NK-92 (cell line): ENCODE measurements around the gene ELFN1.

Source experiments
- DNase-seq: peaks from one replicate; lab custom pipeline; 2025; ENCODE audit not compliant: unreplicated experiment; lab: John Stamatoyannopoulos, UW

The ELFN1 gene

DNA sequence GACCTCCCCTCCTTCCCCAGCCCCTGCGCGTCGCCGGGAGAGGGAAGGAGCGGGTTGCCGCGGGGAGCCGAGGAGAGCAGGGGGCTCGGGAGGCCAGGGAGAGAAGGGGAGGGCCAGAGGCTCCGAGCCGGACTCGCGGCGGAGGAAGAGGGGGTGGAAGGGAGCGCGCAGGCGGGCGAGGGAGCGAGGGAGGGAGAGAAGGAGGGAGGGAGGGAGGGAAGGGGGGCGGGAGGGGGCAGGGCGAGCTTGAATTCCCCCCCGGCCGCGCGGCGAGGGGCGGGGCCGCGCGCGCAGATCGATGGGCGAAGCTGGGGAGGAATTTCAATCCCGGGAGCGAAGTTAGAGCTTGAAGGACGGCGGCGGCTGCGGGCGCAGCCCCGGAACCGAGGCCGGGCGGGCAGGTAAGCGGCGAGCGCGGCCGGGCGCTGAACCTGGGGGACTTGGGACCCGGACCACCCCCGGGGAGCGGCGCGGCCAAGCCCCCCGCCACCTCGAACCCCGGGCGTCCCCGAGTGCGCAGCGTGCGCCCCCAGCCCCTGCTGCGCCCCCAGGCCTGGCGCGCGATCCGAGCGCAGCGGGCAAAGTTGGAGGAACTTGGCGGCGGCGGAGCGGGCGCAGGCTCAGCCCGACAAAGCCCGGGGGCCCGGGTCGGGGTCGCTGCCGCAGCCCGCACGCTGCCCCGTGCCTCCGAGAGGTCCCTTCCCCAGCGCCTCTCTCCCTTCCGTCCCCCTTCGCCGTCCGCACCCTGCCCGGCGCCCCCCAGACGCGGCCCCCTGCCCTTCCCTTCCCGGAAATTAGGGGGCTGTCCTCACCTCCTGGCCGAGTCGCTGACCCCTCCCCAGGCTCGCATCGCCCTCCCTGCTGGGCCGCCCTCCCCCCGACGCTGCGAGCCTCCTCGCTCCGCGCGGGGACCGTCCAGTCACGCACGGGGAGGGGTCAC lies at the start of gene ELFN1:
ELFN1 (plus strand) TSS at position 324 of the 940 bp plus-strand sequence. CDS start 74,320 bp downstream, outside the sequence.
- DNase-seq = no peak

DNA sequence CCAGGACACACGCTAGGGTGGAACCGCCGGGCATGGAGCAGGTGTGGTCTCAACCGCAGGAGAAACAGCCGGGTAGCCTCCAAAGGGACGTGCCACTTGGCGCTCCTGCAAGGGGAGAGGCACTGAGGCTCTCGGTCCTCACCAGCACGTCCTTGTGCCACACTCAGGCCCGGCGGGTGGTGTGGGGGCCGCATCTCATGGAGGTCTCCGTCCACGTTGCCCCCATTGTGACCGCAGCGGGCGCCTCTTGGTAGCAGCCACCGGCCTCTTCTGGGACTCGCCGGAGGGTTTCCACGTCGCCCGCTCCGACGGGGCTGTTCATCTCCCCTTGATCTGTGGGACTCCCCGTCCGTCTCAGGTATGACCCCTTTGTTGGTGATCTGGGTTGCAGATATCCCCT lies 49.2 kb upstream of the ELFN1 start:
- DNase-seq = no peak

DNA sequence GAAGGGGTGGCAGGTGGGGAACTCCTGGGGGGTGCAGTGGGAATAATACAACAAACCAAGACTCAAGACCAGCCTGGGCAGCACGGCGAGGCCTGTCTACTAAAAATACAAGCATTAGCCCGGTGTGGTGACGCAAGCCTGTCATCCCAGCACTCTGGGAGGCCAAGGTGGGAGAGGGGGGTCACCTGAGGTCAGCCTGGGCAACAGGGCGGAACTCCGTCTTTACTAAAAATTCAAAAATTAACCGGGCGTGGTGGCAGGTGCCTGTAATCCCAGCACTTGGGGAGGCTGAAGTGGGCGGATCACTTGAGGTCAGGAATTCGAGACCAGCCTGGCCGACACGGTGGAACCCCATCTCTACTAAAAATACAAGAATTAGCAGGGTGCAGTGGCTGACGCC lies 48.4 kb upstream of the ELFN1 start:
- DNase-seq = no peak

DNA sequence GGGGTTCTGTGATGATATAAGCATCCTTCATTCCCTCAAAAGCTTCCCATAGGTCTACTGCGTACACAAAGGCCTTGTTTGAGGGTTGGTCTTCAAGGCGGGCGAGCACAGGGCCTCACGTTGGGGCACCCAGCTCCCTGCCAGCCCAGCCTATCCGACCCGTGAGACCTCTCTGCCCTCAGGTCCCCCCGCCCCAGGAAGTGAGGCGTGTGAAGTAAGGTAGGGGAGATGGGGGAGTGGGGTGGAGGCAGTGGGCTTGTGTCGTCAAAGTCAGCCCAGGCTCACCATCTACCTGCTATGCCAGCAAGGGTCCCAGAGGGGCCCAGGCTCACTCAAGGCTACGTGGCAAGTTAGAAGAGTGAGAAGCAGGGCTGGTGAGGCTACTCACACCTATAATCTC lies 47.6 kb upstream of the ELFN1 start:
- DNase-seq = no peak

DNA sequence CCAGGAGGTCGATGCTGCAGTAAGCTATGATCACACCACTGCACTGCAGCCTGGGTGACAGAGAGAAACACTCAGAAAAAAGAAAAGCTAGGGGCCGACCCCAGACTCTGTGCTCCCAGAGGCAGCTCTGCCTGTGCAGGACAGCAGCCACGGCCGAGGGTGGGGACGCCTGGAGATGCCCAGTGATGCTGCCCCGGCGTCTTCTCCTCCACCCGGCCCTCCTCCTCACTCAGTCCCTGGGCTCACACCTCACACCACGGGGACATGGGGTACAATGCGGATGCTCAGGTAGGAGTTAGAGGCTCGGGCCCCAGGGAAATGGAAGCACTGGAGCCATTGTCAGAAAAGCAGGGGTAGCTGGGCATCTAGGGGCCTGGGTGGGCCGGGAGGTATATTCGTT lies 46.3 kb upstream of the ELFN1 start:
- no peak for DNase-seq

DNA sequence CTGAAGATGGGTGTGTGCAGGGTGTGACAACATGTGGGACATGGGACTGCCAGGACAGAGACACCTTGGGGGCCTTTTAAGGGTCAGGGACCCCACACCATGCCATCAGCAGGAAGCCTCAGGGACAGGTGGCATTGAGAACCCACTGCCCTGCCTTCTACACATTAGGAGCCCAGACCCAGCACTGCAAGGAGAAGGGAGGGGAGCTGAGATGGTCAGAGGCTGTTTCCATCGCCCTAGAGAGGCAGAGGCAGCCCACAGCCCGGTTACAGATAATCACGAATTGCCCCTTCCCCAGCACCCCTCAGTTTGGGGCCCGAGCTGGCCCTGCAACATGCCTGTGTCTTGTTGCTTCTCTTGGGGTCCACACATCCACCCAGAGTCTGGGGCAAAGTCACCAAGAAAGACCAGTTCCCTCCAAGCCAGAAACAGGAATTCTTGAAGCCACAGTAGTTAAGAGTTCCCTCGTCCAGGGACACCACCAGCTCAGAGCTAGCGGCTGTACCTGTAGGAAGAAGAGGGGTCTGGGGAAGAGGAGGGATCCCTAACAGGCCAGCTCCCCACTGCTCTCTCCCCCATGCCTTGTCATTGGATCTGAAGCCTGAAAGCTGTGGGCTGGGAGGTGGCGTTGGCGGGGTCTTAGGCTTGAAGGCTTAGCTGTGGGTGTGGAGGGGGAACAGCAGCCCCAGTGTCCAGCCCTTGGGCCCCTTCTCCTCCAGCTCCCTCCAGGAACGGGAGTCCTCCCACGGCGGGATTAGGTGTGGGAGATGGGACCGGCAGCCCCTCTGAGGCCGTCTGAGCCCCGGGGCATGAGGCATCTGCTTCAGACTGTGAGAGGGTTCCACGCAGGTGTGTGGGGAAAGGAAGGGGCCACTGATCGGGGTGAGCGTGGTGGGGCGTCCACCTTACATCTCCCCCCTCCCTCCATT lies 44.8 kb upstream of the ELFN1 start:
- DNase-seq = no peak

DNA sequence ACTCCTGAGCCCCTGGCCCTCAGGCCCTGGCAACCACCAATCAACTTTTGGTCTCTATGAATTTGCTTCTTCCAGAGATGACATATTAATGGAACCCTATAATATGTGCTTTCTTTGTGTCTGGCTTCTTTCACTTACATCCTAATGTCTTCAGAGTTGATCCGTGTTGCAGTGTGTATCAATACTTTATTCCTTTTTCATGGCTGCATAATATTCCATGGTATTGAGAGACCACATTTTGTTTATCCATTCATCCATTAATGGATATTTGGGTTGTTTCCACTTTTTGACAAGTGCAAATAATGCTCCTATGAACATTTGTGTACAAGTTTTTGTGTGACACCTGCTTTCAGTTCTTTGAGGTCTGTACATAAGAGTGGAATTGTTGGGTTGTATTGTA lies 43.3 kb upstream of the ELFN1 start:
- no peak for DNase-seq

DNA sequence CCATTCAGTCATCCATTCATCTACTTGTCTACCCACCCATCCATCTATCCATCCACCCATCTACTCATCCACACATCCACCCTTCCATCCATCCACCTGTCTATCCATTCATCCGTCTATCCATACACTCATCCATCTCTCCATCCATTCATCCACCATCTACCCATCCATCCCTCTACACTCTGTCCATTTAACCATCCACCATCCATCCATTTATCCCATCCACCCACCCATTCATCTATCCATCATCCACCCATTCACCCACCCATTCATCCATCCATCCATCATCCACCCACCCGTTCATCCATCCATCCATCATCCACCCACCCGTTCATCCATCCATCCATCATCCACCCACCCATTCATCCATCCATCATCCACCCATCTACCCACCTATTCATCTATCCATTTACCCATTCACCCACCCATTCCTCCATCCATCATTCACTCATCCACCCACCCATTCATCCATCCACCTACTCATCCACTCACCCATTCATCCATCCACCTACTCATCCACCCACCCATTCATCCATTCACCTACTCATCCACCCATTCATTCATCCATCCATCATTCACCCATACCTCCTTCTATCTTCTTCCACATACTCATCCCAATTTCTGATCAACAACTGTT lies 39.3 kb upstream of the ELFN1 start:
- no peak for DNase-seq

DNA sequence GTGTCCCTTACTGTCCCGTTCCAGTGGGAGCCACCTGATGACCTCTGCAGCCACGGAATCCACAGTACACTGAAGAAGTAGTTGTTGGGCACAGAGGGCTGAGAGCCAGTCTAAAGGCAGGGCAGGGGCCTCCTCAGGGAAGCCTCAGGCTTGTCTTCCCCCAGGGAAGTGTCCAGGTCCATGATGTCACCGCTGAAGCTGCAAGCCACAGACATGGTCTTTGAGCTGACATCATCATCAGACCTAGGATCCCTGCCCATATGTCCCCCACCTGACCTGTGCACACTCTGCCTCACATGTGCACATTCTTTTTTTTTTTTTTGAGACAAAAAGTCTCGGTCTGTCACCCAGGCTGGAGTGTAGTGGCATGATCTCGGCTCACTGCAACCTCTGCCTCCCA lies 38.4 kb upstream of the ELFN1 start:
- DNase-seq = no peak

DNA sequence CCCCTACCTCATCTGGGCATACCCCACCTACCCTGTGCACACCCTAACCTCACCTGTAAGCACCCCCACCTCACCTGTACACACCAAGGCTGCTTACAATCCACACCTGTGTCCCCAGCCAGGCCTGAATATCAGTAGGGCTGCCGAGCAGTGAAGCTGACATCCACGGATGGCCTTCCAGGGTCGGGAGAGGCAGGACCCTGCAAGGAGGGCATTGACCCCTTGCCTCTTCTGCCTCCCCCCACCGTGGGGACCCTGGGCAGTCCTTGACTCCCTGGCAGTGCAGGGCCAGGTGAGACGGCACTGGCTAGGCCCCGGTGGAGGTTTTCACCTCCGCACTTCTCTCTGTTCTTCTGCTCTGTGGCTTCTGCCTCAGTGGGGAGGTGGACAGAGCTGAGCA lies 37.6 kb upstream of the ELFN1 start:
- no peak for DNase-seq

DNA sequence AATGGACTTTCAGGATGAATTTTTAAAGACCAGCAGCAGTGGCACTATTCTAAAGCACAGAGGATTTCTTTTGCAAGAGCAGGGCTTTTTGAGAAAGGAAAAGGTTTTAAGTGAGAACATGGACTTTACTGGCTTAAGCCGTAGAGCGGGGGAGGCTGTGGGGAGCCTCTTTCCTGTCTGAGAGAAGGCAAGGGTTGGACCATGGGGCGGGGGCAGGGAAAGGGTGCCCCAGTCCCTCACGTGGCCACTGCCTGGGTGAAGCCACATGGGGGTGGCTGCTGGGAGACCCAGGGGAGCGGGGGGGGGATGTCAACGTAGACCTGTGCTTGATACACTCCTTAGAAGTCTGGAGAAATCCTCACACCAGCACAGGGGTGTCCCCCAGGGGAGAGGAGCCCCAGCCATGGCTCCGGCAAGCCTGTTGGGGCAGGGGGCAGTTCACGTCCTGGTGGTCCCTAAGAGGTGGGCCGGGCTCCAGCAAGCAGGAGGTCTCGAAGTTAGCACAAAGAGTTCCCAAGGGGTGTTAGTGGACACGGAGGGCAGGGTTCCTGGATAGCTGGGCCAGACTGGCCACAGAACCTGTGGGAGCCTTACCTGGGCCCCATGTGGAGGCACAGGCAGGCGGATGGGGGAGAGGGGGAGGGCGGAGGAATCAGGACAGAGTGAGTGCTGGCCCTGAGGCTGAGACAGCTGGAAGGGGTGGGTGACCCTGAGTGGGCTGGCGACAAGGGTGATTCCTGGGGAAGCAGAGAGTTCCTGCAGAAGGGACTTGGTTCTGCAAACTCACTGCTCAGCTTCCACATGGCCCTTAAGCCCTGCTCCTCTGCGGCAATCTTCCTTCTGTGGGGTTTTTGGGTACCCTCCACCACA lies 36.9 kb upstream of the ELFN1 start:
- DNase-seq = no peak

DNA sequence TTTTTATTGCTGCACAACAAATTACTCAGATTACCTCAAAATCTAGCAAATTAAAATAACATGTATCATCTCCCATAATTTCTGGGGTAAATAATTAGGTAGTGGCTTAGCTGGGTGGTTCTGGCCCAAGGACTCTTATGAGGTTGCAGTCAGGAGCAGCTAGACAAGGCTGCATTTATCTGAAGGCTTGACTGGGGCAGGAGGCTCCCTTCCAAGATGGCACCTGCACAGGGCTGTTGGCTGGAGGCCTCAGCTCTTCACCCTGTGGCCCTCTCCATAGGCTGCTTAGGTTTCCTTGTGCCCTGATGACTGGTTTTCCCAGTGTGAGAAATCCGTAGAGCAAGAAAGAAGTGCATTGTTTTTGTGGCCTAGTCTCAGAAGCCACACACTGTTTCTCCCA lies 34.7 kb upstream of the ELFN1 start:
- DNase-seq = no peak

DNA sequence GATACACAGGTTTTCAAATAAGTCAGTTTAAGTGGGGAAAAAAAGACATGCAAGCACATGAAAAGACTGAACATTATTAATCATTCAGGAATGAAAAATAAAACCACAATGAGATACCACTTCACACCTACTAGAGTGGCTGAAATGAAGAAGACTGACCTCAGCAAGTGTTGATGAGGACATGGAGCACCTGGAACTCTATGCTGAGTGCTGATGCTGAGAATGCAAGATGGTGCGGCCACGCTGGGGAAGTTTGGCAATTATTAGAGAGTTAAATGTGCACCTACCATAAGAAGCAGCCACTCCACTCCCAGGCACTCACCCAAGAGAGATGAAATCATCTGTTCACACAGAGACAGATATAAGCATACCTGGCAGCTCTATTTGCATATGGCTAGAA lies 32.9 kb upstream of the ELFN1 start:
- DNase-seq = no peak

DNA sequence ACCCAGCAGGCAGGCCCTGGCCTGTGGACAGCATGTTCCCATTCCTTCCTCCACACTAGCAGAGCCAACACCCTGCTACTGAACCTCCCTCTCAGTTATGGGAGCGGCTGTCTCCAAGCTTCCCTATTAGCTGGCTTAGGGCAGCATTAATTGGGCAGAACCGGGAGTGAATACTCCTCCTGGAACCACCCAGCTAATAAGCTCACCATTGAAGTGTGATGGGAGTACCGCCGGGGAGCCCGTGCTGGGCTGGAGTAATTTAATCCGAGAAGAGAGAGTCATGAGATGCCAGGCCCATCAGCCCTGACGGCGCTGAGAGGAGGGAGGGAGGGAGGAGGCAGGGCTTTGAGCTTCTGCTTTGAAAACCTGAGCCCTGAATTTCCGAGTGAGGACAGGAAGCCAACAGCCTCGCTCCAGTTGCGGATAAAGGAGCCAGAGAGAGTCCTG lies 31.8 kb upstream of the ELFN1 start:
- DNase-seq = no peak

DNA sequence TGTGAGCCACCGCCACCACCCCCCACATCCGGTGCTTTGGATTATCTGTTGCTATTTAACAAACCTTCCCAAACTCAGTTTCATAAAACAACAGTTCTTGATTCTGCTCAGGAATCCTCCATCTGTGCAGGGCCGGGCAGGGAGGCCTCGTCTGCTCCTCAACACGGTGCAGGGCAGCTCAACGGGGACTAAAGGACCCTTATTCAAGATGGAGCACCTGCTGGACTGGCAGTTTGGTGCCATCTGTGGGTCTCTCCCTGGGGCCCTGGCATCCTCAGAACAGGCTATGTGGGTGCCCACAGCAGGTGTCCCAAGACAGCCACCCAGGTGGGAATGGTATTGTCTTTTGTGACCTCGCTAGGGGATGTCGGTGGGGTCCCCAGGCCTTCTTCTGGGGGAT lies 31.0 kb upstream of the ELFN1 start:
- no peak for DNase-seq

DNA sequence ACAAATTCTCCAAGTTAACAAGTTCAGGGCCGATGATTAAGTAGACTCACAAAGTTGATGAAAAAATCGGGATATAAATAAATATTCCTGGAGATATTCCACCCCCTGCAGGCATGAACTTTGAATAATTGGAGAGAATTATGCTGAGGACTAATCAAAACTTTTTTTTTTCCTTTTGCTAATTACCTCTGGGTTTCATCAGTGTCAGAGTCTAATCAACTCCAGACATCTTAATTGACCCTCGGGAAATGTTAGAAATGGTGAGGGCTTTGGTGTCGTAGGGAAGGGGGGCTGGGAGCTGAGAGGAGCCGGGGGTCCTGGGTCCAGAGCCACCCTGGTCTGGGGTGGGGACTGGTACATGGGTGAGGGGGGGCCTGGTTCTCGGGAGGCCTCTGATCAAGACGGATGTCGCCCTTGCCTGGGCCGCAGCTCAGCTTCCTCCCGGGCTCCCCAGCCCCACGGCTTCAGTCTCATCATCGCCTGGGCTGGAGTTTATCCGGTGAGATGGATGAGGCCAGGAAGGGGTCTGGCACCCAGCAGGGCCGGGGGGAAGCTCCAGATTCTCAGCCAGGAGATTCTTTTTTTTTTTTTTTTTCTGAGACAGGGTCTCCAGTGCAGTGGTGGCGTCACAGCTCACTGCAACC lies 30.4 kb upstream of the ELFN1 start:
- DNase-seq = no peak

DNA sequence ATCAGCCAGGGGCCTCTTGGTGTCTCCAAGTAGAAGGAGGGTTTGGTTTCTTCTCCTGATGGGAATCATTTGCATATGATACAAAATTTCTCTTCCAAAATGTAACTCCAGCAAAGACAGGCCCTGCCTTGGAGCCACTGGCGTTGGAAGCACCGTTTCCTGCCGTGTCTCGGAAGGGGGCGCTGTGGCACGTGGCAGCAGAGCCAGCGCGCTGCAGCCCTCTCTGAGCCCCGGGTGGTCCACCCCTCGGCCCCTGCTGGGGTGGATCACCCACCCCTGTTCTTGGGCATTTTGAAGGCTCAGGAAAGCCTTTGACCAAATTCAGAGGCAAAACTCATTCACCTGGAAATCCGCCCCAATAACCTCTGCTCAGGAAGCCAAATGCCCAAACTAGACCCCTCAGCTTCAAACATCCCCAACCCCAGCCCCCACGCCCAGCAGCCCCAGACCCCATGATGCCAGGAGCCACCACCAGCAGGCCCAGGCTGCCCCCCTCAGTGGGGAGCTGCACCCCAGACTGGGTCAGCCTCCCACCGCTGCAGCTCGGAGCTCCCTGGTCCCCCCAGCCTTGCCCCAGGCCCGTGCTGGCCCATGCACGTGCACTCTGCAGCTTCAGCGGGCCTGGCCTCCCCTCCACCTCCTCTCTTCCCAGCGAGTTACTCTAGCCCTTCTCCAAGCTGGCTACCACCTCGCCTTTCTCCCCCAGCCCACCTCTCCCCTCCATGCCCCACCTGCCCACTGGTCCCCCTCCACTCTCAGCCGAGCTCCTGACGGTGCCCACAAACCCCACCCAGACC lies 29.5 kb upstream of the ELFN1 start:
- no peak for DNase-seq

DNA sequence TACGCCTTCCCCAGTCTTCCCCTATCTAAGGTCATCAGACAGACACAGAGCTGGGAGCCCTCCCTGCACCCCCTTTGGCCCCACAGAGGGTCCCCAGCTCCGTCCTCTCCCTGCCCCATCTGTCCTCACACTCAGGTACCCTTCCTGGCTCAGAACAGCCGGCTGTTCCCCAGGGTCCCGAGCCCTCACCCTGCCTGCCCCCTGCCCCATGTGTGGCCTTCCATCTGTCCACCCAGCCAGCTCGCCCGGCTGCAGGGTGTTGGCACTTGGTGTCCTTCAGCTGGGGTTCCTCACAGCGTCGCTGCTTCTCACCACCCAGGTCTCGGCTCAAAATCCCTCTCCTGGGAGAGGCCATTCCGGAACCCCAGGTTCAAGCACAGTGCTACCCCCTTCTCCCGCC lies 28.9 kb upstream of the ELFN1 start:
- no peak for DNase-seq

DNA sequence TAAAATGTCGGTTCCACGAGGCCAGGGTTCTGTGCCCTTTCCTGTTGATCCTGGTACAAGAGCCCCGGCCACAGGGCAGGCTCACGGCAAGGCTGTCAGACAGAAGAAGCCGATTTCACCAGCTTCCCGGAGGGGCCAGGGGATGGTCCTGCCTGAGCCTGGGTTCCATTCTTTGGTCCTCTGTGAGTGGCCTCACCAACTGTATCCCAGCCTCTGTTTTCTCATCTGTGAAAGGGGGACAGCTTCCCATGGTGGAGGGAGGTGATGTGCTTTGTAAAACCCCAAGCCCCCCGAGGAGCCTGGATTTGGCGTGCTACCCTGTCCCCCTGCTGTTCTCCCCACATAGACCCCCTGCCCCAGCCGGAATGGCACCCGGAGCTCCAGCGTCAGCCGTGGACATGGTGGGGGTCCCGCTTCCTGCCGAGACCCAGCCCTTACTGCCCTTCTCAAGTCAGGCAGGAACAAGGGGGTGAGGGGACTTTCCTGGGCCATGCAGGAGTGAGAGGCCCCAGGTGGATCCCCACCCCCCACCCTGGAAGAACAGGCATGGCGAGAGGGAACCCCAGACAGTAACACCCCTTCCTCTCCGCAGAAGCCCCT lies 28.3 kb upstream of the ELFN1 start:
- no peak for DNase-seq
